ENCODE data around the gene PGM1. TPM values are rescaled to one million over a fixed set of nuclear protein-coding genes. Genes with fewer than 3 reads are reported as not detected.
A peak's percentile ranks its signal among the peaks of the same experiment; 100 is the strongest.

The PGM1 gene
- total RNA-seq, 4 donors from 2014 or later: 37.1 to 84.1 (median 63.2) TPM

DNA sequence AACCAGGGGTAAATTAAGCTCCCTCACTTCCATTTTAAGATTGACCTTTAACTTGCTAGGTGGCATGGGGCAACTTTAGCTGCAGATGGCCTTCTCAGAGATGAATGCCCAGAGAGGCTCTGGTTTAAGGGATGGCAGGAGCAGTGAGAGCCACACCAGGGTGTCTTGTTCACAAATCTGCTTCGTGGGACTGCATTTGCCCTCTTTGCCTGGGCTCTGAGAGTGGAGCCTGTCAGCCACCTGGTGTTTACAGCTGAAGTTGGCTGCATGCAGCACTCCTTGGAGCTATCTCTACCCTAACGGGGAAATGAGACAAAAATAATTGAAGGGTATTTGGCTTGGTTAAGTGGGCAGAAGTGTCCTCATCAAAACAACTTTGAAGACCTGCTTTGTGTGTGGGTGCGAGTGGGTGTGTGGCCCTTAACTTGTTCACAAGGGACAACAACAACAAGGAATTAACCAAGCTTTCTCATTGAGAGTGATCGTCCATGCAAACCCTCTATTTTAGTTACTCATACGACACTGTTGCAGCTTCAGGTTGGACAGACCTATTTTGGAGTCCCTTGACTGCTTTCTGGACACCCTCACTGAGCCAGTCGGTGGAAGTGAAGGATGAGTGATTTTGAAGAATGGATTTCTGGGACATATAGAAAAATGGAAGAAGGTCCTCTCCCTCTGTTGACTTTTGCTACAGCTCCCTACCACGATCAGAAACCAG, 29.8 kb downstream of the PGM1 start:
- 57 to 67% methylated on average over 7 of the region's 7 CpGs for WGBS, 2 donors
- peaks cover 10 to 23% of the 10 kb centered on the region in 2 donors for H3K4me1 ChIP-seq
- intact Hi-C loops (cut with DNase I): no loop called here
- H3K27ac ChIP-seq: no peak overlapping the region
- H3K9me3 ChIP-seq: no peaks in the 10 kb centered on the region
- TF ChIP-seq CTCF (IDR thresholded peaks at IDR 0.05) (no peak), POLR2A (IDR thresholded peaks at IDR 0.05) (no peak)
- no peaks in the 10 kb centered on the region for H3K36me3 ChIP-seq
- DNase-seq: no peak
- H3K27me3 ChIP-seq: no peaks in the 10 kb centered on the region
- no peak overlapping the region for H3K4me3 ChIP-seq (replicated peaks in 1 of 3)

DNA sequence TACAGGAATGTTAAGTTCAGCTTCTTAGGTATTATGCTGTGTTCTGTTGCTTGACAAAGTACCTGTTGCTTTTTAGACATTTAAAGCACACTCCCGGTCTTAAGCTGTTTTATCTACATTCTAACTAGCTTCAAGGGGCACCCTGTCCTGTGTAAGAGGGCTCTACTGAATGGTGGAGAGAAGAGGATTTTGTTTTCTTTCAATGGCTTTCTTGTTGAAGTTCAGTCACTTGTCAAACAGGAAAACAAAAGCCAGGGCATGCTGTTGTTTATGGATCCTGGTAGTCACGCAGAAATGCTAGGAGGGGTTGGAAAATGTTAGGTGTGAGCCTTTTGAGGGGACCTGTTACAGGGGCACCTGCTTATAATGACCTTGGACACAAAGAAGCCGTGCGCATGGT, 30.7 kb downstream of the PGM1 start:
- no peak for TF ChIP-seq POLR2A (IDR thresholded peaks at IDR 0.05)
- no peak for TF ChIP-seq CTCF (IDR thresholded peaks at IDR 0.05)
- Histone ChIP-seq H3K9me3 (no peaks in the 10 kb centered on the region), H3K27me3 (no peaks in the 10 kb centered on the region), H3K27ac (no peak overlapping the region), H3K4me3 (replicated peaks in 1 of 3) (no peak overlapping the region), H3K4me1 (peaks cover 10 to 23% of the 10 kb centered on the region in 2 donors), H3K36me3 (no peaks in the 10 kb centered on the region)
- DNase-seq: no peak
- WGBS, 2 donors: 77 to 87% methylated on average over 4 of the region's 4 CpGs
- intact Hi-C loops (cut with DNase I): no loop called here

GRCh38 chr1:63624911-63625310, 31.7 kb downstream of the PGM1 start:
- 88 to 94% methylated on average over 1 of the region's 1 CpG for WGBS, 2 donors
- H3K4me1 ChIP-seq: peaks cover 10 to 23% of the 10 kb centered on the region in 2 donors
- intact Hi-C loops (cut with DNase I): no loop called here

DNA sequence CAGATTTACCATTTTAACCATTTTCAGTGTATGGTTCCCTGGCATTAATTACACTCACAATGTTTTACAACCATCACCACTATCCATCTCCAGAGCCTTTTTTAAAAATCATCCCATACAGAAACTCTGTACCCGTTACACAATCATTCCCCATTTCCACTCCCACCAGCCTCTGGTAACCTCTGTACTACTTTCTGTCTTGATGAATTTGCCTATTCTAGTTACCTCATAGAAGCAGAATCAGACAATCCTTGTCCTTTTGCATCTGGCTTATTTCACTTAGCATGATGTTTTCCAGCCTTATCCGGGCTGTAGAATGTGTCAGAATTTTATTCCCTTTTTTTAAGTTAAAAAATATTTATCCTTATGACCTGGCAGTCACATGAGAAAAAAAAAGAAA, 33.0 kb downstream of the PGM1 start:
- peaks cover 5 to 11% of the 10 kb centered on the region in 2 donors for H3K36me3 ChIP-seq
- TF ChIP-seq CTCF (IDR thresholded peaks at IDR 0.05): no peak
- no peak for TF ChIP-seq POLR2A (IDR thresholded peaks at IDR 0.05)
- H3K4me3 ChIP-seq (replicated peaks in 1 of 3): no peak overlapping the region
- peaks cover 10 to 16% of the 10 kb centered on the region in 2 donors for H3K4me1 ChIP-seq
- WGBS, 2 donors: 90 to 91% methylated on average over 2 of the region's 2 CpGs
- intact Hi-C loops (cut with DNase I): no loop called here
- no peak for DNase-seq
- H3K9me3 ChIP-seq: no peaks in the 10 kb centered on the region
- no peak overlapping the region for H3K27ac ChIP-seq
- no peaks in the 10 kb centered on the region for H3K27me3 ChIP-seq

More at GRCh38 chr1:63624911-63625310, 31.7 kb downstream of the PGM1 start:
- H3K4me3 ChIP-seq (replicated peaks in 1 of 3): no peak overlapping the region
- no peaks in the 10 kb centered on the region for H3K9me3 ChIP-seq
- peaks cover 0 to 1% of the 10 kb centered on the region in 2 donors for H3K36me3 ChIP-seq
- peak in 1 of 6 experiments; percentile 24 for TF ChIP-seq CTCF (IDR thresholded peaks at IDR 0.05)
- no peak for TF ChIP-seq POLR2A (IDR thresholded peaks at IDR 0.05)
- no peak for DNase-seq
- no peaks in the 10 kb centered on the region for H3K27me3 ChIP-seq
- no peak overlapping the region for H3K27ac ChIP-seq

- Histone ChIP-seq H3K4me1 (peaks cover 6% of the 10 kb centered on the region in 2 donors), H3K27ac (no peak overlapping the region), H3K36me3 (peaks cover 14 to 18% of the 10 kb centered on the region in 2 donors), H3K9me3 (no peaks in the 10 kb centered on the region), H3K27me3 (no peaks in the 10 kb centered on the region), H3K4me3 (replicated peaks in 1 of 3) (no peak overlapping the region)
- TF ChIP-seq CTCF (IDR thresholded peaks at IDR 0.05): no peak
- TF ChIP-seq POLR2A (IDR thresholded peaks at IDR 0.05): no peak
- 95 to 97% methylated on average over 1 of the region's 1 CpG for WGBS, 2 donors
- intact Hi-C loops (cut with DNase I): no loop called here
- DNase-seq: no peak
Observed at GRCh38 chr1:63628607-63629006, 35.4 kb downstream of the PGM1 start.

Data from thyroid gland (tissue), 4 donors.